Measurements from ENCODE around the gene JOSD1.
"Not testable (repeated sequence)": the region's sequence is repeated elsewhere in the genome, so short reads cannot be mapped to it uniquely, and the experiment has no call there.

Gene JOSD1

GRCh38 chr22:38656256-38657044, 44.3 kb downstream of the JOSD1 start, which contains the start of the genes CBY1 and FAM227A:
CBY1 (plus strand) TSS chr22:38656638; CDS start chr22:38668055, 11,417 bp downstream.
FAM227A (minus strand) TSS chr22:38656392; CDS start chr22:38650168, 6,224 bp downstream.
- H3K4me1 ChIP-seq (ENCODE audit: control insufficient read depth, low read depth, low read length): peaks cover 8% of the 10 kb centered on the region
- no peaks in the 10 kb centered on the region for H3K27me3 ChIP-seq (ENCODE audit: control insufficient read depth, insufficient read depth, low read length)
- no peaks in the 10 kb centered on the region for H3K36me3 ChIP-seq (ENCODE audit: control insufficient read depth, low read depth, low read length)
- H3K9me3 ChIP-seq (ENCODE audit: control insufficient read depth, low read depth, low read length): no peaks in the 10 kb centered on the region
- H3K9ac ChIP-seq (ENCODE audit: low read length): peak within 1 kb of the TSS; percentile 94
- H3K4me3 ChIP-seq (ENCODE audit: low read length): peak within 1 kb of the TSS; percentile 85
- H3K27ac ChIP-seq (ENCODE audit: low read length): peak within 1 kb of the TSS; percentile 99

- Histone ChIP-seq H3K27ac (ENCODE audit: low read length) (peak overlapping the region; percentile 99), H3K9me3 (ENCODE audit: control insufficient read depth, low read depth, low read length) (no peaks in the 10 kb centered on the region), H3K36me3 (ENCODE audit: control insufficient read depth, low read depth, low read length) (no peaks in the 10 kb centered on the region), H3K4me1 (ENCODE audit: control insufficient read depth, low read depth, low read length) (peaks cover 8% of the 10 kb centered on the region), H3K9ac (ENCODE audit: low read length) (peak overlapping the region; percentile 94), H3K27me3 (ENCODE audit: control insufficient read depth, insufficient read depth, low read length) (no peaks in the 10 kb centered on the region), H3K4me3 (ENCODE audit: low read length) (peak overlapping the region; percentile 85)
Measured at GRCh38 chr22:38655519-38656255, 45.1 kb downstream of the JOSD1 start.

- H3K36me3 ChIP-seq (ENCODE audit: control insufficient read depth, low read depth, low read length): no peaks in the 10 kb centered on the region
- no peak overlapping the region for H3K27ac ChIP-seq (ENCODE audit: low read length)
- H3K4me3 ChIP-seq (ENCODE audit: low read length): no peak overlapping the region
- H3K9me3 ChIP-seq (ENCODE audit: control insufficient read depth, low read depth, low read length): no peaks in the 10 kb centered on the region
- no peak overlapping the region for H3K9ac ChIP-seq (ENCODE audit: low read length)
- H3K27me3 ChIP-seq (ENCODE audit: control insufficient read depth, insufficient read depth, low read length): no peaks in the 10 kb centered on the region
- peaks cover 8% of the 10 kb centered on the region for H3K4me1 ChIP-seq (ENCODE audit: control insufficient read depth, low read depth, low read length)
Measured at GRCh38 chr22:38653741-38654140, 47.0 kb downstream of the JOSD1 start.

DNA sequence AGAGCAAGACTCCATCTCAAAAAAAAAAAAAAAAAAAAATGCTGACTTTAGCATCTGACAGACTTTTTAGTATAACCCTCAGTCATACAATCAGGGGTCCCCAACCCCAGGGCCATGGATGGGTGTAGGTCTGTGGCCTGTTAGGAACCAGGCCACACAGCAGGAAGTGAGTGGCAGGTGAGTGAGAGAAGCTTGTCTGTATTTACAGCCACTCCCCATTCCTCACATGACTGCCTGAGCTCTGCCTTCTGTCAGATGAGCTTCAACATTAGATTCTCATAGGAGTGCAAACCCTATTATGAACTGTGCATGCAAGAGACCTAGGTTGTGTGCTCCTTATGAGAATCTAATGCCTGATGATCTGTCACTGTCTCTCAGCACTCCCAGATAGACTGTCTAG, 47.9 kb downstream of the JOSD1 start:
- H3K9ac ChIP-seq (ENCODE audit: low read length): no peak overlapping the region
- H3K9me3 ChIP-seq (ENCODE audit: control insufficient read depth, low read depth, low read length): no peaks in the 10 kb centered on the region
- H3K36me3 ChIP-seq (ENCODE audit: control insufficient read depth, low read depth, low read length): peaks cover 1% of the 10 kb centered on the region
- H3K27ac ChIP-seq (ENCODE audit: low read length): no peak overlapping the region
- peaks cover 8% of the 10 kb centered on the region for H3K4me1 ChIP-seq (ENCODE audit: control insufficient read depth, low read depth, low read length)
- no peak overlapping the region for H3K4me3 ChIP-seq (ENCODE audit: low read length)
- no peaks in the 10 kb centered on the region for H3K27me3 ChIP-seq (ENCODE audit: control insufficient read depth, insufficient read depth, low read length)

- H3K4me1 ChIP-seq (ENCODE audit: control insufficient read depth, low read depth, low read length): no peaks in the 10 kb centered on the region
- H3K27me3 ChIP-seq (ENCODE audit: control insufficient read depth, insufficient read depth, low read length): no peaks in the 10 kb centered on the region
- peaks cover 4% of the 10 kb centered on the region for H3K36me3 ChIP-seq (ENCODE audit: control insufficient read depth, low read depth, low read length)
- no peaks in the 10 kb centered on the region for H3K9me3 ChIP-seq (ENCODE audit: control insufficient read depth, low read depth, low read length)
- H3K9ac ChIP-seq (ENCODE audit: low read length): no peak overlapping the region
- H3K27ac ChIP-seq (ENCODE audit: low read length): no peak overlapping the region
- no peak overlapping the region for H3K4me3 ChIP-seq (ENCODE audit: low read length)
Measured at GRCh38 chr22:38649841-38650522, 50.8 kb downstream of the JOSD1 start.

DNA sequence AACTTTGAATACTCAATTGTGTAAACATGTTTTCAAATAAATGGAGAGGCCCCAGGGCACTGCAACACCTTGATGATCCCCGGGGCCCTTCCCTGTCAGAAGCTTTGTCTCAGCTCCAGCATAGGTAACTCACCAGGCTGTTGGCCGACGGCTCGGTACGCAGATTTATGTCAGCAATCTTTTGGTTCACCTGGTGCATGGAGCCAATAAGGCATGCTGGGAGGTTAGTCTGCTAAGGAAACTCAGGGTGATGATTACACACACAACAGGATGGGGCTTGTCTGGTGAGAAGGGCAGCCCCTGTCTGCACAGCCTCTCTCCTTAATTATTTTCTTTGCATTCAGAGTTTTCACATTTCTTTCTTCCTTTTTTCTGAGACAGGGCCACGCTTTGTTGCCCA, 55.3 kb downstream of the JOSD1 start:
- H3K9me3 ChIP-seq (ENCODE audit: control insufficient read depth, low read depth, low read length): no peaks in the 10 kb centered on the region
- no peak overlapping the region for H3K4me3 ChIP-seq (ENCODE audit: low read length)
- no peak overlapping the region for H3K27ac ChIP-seq (ENCODE audit: low read length)
- no peaks in the 10 kb centered on the region for H3K27me3 ChIP-seq (ENCODE audit: control insufficient read depth, insufficient read depth, low read length)
- H3K36me3 ChIP-seq (ENCODE audit: control insufficient read depth, low read depth, low read length): peaks cover 9% of the 10 kb centered on the region
- H3K4me1 ChIP-seq (ENCODE audit: control insufficient read depth, low read depth, low read length): no peaks in the 10 kb centered on the region
- no peak overlapping the region for H3K9ac ChIP-seq (ENCODE audit: low read length)

DNA sequence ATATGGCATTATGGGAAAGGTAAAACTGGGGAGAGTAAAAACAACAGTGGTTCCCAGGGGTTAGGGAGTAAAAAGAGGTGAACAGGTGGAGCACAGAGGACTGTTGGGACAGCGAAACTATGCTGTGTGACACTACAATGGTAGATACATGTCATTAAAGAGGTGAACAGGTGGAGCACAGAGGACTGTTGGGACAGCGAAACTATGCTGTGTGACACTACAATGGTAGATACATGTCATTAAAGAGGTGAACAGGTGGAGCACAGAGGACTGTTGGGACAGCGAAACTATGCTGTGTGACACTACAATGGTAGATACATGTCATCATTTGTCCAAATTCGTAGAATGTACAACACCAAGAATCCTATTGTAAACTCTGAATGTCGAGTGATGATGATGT, 56.5 kb downstream of the JOSD1 start:
- H3K4me1 ChIP-seq (ENCODE audit: control insufficient read depth, low read depth, low read length); H3K27ac ChIP-seq (ENCODE audit: low read length); H3K9ac ChIP-seq (ENCODE audit: low read length); H3K9me3 ChIP-seq (ENCODE audit: control insufficient read depth, low read depth, low read length); H3K36me3 ChIP-seq (ENCODE audit: control insufficient read depth, low read depth, low read length); H3K27me3 ChIP-seq (ENCODE audit: control insufficient read depth, insufficient read depth, low read length); H3K4me3 ChIP-seq (ENCODE audit: low read length): not testable (repeated sequence)

DNA sequence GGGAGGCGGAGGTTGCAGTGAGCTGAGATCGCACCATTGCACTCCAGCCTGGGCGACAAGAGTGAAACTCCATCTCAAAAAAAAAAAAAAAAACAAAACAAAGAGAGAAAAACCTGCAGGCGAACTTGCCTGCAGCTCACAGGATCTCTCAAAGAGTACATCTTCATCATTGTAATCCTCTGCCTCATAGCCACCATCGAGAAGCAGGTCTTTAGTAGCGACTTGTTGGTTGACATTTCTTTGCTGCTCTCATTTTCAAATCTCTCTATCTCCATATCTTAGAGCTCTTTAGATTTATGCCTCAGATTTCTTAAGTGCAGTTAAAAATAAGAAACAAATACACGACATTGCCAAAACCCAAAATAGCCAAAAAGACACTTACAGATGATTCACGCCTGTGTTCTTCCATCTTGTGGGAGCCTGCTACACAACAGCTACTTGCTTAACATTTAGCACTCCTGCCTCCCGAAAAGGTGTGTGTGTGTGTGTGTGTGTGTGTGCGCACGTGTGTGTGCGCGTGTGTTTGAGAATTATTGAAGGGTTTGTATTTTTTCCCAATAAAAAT, 59.2 kb downstream of the JOSD1 start:
- Histone ChIP-seq H3K4me3 (ENCODE audit: low read length) (no peak overlapping the region), H3K27ac (ENCODE audit: low read length) (no peak overlapping the region), H3K4me1 (ENCODE audit: control insufficient read depth, low read depth, low read length) (no peaks in the 10 kb centered on the region), H3K27me3 (ENCODE audit: control insufficient read depth, insufficient read depth, low read length) (no peaks in the 10 kb centered on the region), H3K36me3 (ENCODE audit: control insufficient read depth, low read depth, low read length) (peaks cover 22% of the 10 kb centered on the region), H3K9ac (ENCODE audit: low read length) (no peak overlapping the region), H3K9me3 (ENCODE audit: control insufficient read depth, low read depth, low read length) (no peaks in the 10 kb centered on the region)

- Histone ChIP-seq H3K27ac (ENCODE audit: low read length) (no peak overlapping the region), H3K9ac (ENCODE audit: low read length) (no peak overlapping the region), H3K9me3 (ENCODE audit: control insufficient read depth, low read depth, low read length) (no peaks in the 10 kb centered on the region)
Measured at GRCh38 chr22:38638728-38639127, 62.0 kb downstream of the JOSD1 start.

GRCh38 chr22:38638216-38638615, 62.5 kb downstream of the JOSD1 start:
- Histone ChIP-seq H3K4me3 (ENCODE audit: low read length) (no peak overlapping the region), H3K27me3 (ENCODE audit: control insufficient read depth, insufficient read depth, low read length) (no peaks in the 10 kb centered on the region), H3K36me3 (ENCODE audit: control insufficient read depth, low read depth, low read length) (peaks cover 32% of the 10 kb centered on the region), H3K27ac (ENCODE audit: low read length) (no peak overlapping the region), H3K9ac (ENCODE audit: low read length) (no peak overlapping the region), H3K4me1 (ENCODE audit: control insufficient read depth, low read depth, low read length) (no peaks in the 10 kb centered on the region), H3K9me3 (ENCODE audit: control insufficient read depth, low read depth, low read length) (no peaks in the 10 kb centered on the region)

More at GRCh38 chr22:38638728-38639127, 62.0 kb downstream of the JOSD1 start:
- Histone ChIP-seq H3K4me1 (ENCODE audit: control insufficient read depth, low read depth, low read length) (no peaks in the 10 kb centered on the region), H3K36me3 (ENCODE audit: control insufficient read depth, low read depth, low read length) (peaks cover 32% of the 10 kb centered on the region), H3K27me3 (ENCODE audit: control insufficient read depth, insufficient read depth, low read length) (no peaks in the 10 kb centered on the region), H3K4me3 (ENCODE audit: low read length) (no peak overlapping the region)

Data from iPS-18a (cell line).